Bone marrow (tissue), 2 donors: ENCODE results near the gene STK4.

Experiments
- DNase-seq, 2 donors: peaks; one replicate each; lab custom pipeline; 2025; lab: John Stamatoyannopoulos, UW

STK4 gene

DNA sequence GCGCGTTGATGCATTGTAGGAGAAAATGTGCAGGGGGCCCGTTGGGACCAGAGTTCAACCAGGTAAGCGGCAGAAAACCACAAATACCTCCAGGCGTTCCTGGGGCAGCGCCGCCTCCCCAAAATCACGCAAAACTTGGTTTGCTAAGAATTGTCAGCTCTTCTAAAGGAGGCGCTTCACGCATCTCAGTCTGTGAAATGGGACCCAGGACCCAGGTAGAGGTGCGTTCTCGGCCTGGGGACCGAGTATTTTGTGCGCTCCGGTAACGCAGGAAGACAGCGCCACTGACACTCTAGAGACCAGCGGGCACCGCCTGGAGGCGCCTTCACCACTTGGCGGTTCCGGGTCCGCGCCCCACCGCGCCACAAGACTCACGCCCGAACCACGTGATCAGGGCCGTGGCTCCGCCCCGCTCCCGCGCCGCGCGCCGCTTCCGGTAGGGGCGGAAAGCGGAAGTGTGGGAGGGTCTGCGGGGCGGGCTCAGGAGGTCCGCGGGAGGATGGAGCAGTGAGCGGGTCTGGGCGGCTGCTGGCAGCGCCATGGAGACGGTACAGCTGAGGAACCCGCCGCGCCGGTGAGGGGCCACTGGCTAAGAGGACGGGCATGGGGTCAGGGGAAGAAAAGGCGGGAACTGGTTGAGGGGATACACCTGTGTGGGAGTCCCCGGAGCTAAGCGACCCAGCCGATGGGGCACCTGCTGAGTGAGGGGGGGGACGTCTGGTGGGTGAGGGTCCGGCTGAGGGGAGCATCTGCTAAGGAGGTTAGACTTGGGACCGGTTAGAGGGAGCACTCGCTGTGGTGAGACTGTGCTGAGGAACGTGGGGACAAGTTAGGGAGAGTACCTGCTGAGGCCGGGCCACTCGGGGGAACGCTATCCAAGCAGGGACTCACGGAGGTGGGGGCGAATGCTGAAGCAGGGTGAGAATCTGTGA is at the start of gene STK4:
Gene STK4, plus strand, starts transcription at position 483 of the 932 bp plus-strand sequence. Its CDS starts 57 bp downstream, at position 540.
- DNase-seq = peak; percentile 83 to 84

- DNase-seq = no peak
These were observed 49.7 kb upstream of the STK4 start for GRCh38 chr20:44916586-44916985.

DNA sequence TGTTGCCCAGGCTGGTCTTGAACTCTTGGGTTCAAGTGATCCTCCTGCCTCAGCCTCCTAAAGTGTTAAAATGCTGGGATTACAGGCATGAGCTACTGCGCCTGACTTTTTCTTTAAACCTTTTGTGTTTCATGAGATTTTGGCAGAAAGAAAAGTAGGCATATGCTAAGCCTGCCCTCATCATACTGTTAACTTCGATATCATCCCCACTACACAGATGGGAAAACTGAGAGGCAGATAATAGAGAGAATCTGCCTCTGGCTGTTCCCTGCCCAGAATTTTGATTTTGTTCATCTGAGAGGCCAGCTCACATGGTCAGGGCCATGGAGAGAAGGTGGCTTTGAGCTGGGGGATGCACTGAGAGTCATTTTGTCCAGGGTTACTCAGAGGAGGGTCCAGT is 48.9 kb upstream of the STK4 start:
- no peak for DNase-seq

DNA sequence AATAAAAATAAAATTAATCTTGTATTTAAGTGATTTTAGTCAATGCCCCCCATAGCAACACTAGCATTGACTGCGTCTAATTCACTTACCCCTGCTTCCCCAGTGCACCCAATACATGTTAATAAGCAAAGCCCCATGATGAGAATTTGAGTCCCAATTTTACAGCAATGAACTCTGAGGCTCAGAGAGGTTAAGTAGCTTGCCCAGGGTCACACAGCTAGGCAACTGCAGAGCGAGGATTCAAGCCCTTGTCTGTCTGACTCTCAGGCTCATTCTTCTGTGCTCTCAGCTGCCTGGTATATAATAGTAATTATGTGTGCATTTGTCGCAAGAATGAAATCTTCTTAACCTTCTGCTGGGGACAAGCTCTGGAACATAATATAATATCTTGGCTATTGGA is 48.0 kb upstream of the STK4 start:
- DNase-seq = no peak

- no peak for DNase-seq
These were observed 47.6 kb upstream of the STK4 start for GRCh38 chr20:44918761-44919160.

DNA sequence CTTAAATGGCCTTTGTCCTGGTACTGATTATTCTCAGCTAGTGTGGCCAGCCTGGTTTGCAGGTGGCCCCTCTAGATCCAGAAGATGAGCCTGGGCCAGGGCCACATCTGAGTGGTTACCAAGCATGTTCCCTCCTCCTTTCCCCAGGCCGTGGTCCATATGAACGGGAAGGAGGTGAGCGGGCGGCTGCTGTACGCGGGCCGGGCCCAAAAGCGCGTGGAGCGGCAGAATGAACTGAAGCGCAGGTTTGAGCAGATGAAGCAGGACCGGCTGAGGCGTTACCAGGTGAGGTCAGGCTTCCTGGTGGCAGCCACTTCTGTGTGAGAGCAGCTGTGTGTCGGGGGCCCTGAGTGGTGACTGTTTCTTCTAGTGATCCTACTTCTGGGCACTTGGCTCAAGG is 44.9 kb upstream of the STK4 start:
- DNase-seq = no peak

- DNase-seq = no peak
These were observed 41.8 kb upstream of the STK4 start for GRCh38 chr20:44924541-44924940.

DNA sequence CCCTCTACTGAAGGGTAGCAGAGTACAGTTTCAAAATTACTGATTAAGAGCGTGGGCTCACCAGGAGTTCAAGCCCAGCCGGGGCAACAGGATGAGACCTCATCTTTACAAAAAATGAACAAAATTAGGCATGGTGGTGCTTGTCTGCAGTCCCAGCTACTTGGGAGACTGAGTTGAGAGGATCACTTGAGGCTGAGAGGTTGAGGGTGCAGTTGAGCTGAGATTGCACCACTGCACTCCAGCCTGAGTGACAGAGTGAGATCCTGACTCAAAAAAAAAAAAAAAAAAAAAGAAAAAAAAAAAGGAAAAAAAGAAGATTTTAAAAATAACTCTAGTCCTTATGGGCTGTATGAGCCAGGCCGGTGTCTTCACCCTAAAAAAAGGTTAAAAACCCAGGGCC is 37.7 kb upstream of the STK4 start:
- no peak for DNase-seq

GRCh38 chr20:44930517-44931168 is 35.7 kb upstream of the STK4 start:
- no peak for DNase-seq

GRCh38 chr20:44931911-44932310 is 34.4 kb upstream of the STK4 start:
- DNase-seq = no peak

DNA sequence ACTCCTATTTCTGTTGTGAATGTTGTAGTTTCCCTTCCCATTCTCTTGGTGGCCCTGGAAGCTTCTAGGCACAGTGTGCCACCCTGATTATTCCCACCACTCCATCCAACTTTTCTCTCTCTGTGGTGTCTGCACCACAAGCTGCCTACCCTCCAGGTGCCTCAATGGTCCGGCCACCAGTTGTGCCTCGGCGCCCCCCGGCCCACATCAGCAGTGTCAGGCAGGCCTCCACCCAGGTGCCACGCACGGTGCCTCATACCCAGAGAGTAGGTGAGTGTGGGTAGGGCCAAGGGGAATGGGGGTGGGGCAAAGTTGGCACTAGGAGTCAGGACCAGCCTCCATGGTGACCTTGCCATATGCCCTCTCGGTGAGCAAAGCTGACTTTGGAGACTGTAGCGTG is 33.4 kb upstream of the STK4 start:
- no peak for DNase-seq

DNA sequence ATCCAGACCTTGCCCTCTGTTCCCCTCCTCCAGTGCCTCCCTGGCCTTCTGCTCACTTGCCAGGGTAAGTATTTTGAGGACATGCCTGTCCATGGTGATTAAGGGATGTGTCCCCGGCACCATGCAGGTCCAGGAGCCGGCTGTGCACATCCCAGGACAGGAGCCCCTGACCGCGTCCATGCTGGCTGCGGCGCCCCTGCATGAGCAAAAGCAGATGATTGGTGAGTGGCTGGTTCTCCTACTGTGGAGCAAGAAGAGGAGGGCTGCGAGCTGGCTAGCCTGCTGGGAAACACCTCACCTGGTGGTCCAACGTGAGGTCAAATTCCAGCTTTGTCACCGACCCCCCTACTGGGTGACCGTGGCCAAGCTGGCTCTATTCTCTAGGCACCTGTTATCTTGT is 29.8 kb upstream of the STK4 start:
- DNase-seq = no peak

DNA sequence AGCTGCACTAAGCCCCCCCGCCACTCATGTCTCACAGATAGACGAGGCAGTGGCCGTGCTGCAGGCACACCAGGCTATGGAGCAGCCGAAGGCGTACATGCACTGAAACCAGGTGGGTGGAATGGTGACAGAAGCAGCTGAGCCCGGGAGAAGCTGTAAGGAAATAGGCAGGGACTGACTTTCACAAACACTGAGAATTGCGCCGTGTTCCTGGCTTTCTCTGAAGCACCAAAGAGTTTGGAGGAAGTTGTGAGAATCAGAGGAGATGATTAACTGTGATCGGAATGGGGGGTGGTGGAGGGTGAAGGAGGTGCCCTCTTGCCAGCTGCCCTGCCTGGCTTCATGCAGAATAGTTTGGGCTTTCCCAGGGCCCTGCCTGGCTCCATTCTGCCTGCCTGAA is 27.7 kb upstream of the STK4 start:
- no peak for DNase-seq

DNA sequence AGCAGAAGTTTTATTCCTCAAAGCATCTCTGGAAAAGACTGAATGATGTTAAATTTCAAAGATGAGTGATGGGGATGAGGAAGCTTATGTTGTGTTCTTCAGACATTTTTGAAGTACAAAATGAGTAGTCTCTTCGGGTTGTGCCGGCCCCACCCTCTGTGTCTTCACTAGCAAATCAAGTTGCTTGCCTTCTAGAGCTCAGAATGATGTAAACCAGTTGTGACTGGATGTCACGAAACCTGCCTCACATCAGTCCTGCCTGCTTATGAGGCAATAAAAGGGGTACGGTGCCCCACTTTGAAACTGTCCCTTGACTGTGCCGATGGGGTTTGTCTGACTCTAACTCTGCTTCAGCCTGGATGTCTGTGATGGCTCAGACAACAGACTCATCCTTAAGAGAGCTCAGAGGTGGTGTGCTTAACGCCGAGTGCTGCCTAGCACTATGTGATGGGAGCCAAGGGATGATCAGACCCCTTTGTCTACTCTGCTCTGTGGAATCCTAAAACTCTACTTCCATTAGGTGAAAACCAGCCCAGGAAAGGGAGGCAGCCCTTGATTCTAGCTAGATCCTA is 25.1 kb upstream of the STK4 start:
- no peak for DNase-seq

DNA sequence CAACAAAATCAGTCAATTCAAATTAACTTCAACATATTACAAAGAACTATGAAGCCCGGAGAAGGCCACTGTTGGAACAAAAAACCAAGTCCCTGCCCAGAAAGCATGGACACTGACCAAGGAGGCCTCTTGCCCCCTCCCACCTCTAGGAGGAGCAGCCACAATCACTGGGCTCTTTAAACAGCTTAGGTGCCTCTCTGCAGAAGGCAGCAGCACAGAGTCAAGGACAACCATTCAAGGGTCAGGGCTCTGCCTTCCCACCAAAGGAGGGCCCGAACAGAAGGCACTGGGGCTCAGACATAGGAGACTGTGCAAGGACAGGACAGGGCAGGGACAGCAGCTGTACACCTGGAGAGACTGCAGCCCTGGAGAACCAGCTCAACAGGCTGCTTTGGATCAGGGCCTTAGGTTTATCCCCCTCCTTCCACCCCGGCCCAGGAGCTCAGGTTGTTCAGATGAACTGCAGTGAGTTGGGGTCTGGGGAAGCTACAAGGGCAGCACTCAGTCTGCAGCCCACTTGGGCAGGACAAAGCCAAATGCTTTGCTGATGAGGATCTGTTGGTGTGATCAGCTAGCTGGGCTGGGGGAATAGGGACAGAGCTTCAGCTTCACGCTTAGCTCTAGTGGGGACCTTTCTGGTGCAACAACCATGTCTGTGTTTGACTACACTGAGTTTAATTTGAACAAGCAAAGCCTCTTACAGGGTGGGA is 23.9 kb upstream of the STK4 start:
- DNase-seq = no peak

DNA sequence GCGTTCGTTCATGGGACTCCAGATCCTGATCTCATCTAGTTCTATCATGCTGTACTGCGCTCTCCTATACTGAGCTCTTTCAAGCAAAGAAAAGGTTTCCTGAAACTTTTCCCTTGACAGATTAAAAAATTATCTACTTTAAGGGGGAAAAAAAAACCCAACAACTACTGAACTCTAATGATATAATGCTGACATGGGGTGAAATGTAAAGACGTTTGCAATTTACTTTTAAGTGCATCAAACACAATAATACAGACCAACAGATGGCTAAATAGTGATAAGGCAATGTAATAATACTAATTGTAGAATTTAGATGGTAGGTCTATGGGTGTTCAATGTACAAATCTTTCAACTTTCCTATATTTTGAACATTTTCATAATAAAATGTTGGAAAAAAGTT is 22.5 kb upstream of the STK4 start:
- no peak for DNase-seq

DNA sequence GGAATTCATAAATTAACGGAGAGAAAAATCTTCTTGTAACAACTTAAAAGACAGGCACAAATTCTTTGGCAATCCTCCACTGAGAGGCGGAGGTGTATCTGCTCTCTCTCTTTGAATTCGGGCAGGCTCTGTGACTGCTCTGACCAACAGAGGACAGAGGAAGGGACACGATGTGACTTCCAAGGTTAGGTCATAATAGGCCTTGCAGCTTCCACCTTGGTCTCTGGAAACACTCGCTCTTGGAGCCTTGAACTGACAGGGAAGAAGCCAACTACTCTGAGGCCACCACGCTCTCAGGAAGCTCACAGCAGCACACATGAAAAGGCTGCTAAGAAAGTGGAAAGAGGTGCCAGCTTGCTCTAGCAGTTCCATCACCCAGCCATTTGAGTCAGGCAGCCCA is 21.1 kb upstream of the STK4 start:
- no peak for DNase-seq

DNA sequence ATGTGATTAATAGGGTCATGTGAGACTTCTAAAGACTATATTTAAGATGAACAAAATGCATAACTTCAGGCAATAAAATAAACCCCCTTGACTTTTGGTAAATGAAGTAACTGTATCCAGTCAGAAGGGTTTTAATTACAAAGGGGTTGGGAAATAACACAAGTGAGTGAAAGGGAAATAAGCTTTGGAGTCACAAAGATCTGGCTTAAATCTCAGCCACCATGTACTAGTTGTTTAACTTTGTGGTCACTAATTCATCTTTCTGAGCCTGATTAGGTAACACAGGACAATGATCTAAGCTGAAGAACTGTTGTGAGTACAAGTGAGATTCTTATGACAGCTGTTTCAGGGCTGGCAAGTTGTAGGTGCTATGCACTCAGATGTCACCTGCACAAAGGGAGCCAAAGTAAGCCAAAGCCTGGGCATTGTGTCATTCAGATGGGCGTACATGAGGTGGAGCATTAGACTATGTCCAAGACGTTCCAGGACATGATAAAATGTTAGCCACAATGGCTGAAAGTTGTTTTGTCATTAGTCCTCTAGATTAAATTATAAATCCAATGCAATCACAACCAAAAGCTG is 19.9 kb upstream of the STK4 start:
- no peak for DNase-seq

DNA sequence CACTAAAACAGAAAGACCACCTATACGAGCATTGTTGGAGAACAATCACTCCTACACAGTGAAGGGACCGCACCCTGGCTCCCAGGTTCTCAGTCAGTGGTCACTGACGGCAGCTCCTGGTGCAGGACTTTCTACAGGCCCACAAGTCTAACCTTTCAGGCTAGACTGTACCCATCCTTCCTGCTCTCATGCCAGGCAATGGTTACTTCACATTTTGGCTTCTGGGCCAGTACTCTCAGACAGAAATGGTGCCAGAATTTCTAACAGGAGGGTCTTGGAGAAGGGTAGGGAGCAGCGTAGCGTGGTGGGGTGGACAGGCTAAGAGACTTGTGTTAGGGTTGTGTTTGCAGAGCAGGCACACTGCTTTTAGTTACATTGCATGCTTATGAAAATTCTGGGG is 18.2 kb upstream of the STK4 start:
- DNase-seq = no peak

DNA sequence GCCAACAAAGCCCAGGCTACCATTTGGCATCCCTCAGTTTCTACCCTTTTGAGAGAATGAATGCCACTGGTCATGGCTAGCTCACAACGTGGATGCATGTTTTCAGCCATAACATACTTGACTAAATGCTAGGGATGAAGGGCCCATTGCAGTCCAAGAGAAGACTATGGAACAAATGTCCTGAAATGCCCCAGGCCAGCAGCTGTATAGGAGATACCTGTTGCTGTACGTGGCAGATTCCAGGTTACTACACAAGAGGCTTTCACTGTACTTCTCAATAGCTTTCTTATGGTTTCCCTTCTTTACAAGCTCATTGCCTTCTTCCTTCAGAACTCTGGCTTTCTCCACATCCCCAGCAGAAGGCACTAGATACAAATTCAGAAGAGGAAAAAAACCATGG is 17.8 kb upstream of the STK4 start:
- no peak for DNase-seq

- DNase-seq = no peak
These were observed 15.9 kb upstream of the STK4 start for GRCh38 chr20:44950368-44950767.

- DNase-seq = no peak
These were observed 13.6 kb upstream of the STK4 start for GRCh38 chr20:44952731-44953130.
